GM23338 (cell line): ENCODE results near the gene PHYKPL. TPM values are rescaled to one million over a fixed set of nuclear protein-coding genes. Genes with fewer than 3 reads are reported as not detected.
A peak's percentile ranks its signal among the peaks of the same experiment; 100 is the strongest.
"Not testable (repeated sequence)": the region's sequence is repeated elsewhere in the genome, so short reads cannot be mapped to it uniquely, and the experiment has no call there.

ENCODE experiments used
- ATAC-seq: fragments of 200-7000 bp; cut with Tn5 transposase; 3 replicates; pipeline ENCODE4 v1.9.1; 2020
- DNase-seq: peaks from one replicate; pipeline ENCODE4 v3.0.0-alpha.2; 2015; ENCODE audit warnings: low spot score
- H2AFZ ChIP-seq: fragments of 200-600 bp; sonication (generic); 2 replicates; pipeline ENCODE4 v1.8.0; 2016; ENCODE audit warnings: antibody characterized with exemption, mild to moderate bottlenecking, moderate library complexity
- H3F3A ChIP-seq: fragments of 200-600 bp; sonication (generic); replicated peaks from 2 replicates; pipeline ENCODE4 v1.8.0; 2017; ENCODE audit warnings: antibody characterized with exemption, mixed run types, low read depth
- H3K27ac ChIP-seq: fragments of 200-600 bp; sonication (generic); 2 replicates; pipeline ENCODE4 v1.6.1; 2016; ENCODE audit warnings: low read depth
- H3K27me3 ChIP-seq: fragments of 200-600 bp; sonication (generic); 2 replicates; pipeline ENCODE4 v1.8.0; 2016; ENCODE audit warnings: mild to moderate bottlenecking, mixed run types, moderate library complexity; ENCODE audit not compliant: insufficient read depth
- H3K36me3 ChIP-seq: fragments of 200-600 bp; sonication (generic); 2 replicates; pipeline ENCODE4 v1.8.0; 2016; ENCODE audit warnings: mild to moderate bottlenecking; ENCODE audit not compliant: insufficient read depth
- H3K4me1 ChIP-seq: fragments of 200-600 bp; sonication (generic); 2 replicates; pipeline ENCODE4 v1.8.0; 2016; ENCODE audit warnings: mild to moderate bottlenecking, moderate library complexity; ENCODE audit not compliant: insufficient read depth
- H3K4me2 ChIP-seq: fragments of 200-600 bp; sonication (generic); 2 replicates; pipeline ENCODE4 v1.7.1; 2017; ENCODE audit warnings: mixed run types
- H3K4me3 ChIP-seq: fragments of 200-600 bp; sonication (generic); 2 replicates; pipeline ENCODE4 v1.6.1; 2016; ENCODE audit warnings: mixed run types
- H3K79me2 ChIP-seq: fragments of 200-600 bp; sonication (generic); replicated peaks from 2 replicates; pipeline ENCODE4 v1.8.0; 2017; ENCODE audit warnings: mild to moderate bottlenecking; ENCODE audit not compliant: insufficient read depth
- H3K9me2 ChIP-seq: fragments of 200-600 bp; sonication (generic); 2 replicates; pipeline ENCODE4 v1.8.0; 2017; ENCODE audit not compliant: insufficient read depth
- H4K20me1 ChIP-seq: fragments of 200-600 bp; sonication (generic); replicated peaks from 2 replicates; pipeline ENCODE4 v1.8.0; 2017; ENCODE audit warnings: mild to moderate bottlenecking; ENCODE audit not compliant: insufficient read depth
- H3K27ac Mint-ChIP-seq: 2 replicates; pipeline ENCODE4 v1.8.0; 2020; ENCODE audit warnings: inconsistent platforms, mild to moderate bottlenecking, moderate library complexity, mixed read lengths
- H3K27me3 Mint-ChIP-seq: 3 replicates; pipeline ENCODE4 v1.8.0; 2022; ENCODE audit warnings: low read depth, mild to moderate bottlenecking, moderate library complexity, mixed read lengths, inconsistent platforms; ENCODE audit not compliant: insufficient read depth, poor library complexity
- H3K36me3 Mint-ChIP-seq: 3 replicates; pipeline ENCODE4 v1.8.0; 2021; ENCODE audit warnings: low read depth, mild to moderate bottlenecking, inconsistent platforms, moderate library complexity, mixed read lengths
- H3K4me1 Mint-ChIP-seq: 3 replicates; pipeline ENCODE4 v1.8.0; 2020; ENCODE audit warnings: mild to moderate bottlenecking, inconsistent platforms, mixed read lengths
- H3K4me3 Mint-ChIP-seq: 3 replicates; pipeline ENCODE4 v1.8.0; 2021; ENCODE audit warnings: moderate library complexity, mild to moderate bottlenecking, inconsistent platforms, mixed read lengths
- H3K9me3 Mint-ChIP-seq: 3 replicates; pipeline ENCODE4 v1.8.0; 2020; ENCODE audit warnings: moderate library complexity, mild to moderate bottlenecking, inconsistent platforms, mixed read lengths
- STAT1 ChIP-seq: IDR thresholded peaks from one replicate; pipeline ENCODE4 v1.6.1; 2016; ENCODE audit warnings: antibody characterized with exemption; ENCODE audit not compliant: unreplicated experiment
- ZNF462 ChIP-seq: fragments of 250-450 bp; sonication (Bioruptor Pico); IDR thresholded peaks from 2 replicates; pipeline ENCODE4 v1.5.0; 2020; ENCODE audit warnings: mild to moderate bottlenecking, moderate library complexity
- polyA plus RNA-seq: library from polyadenylated mRNA; unstranded; fragments of >200 nt; fragmentation: Nextera tagmentation; extraction: Ambion mirVana; gene quantifications from 2 replicates; pipeline ENCODE4 v1.2.1, GENCODE V29; 2016
- total RNA-seq: library from RNA; depleted of rRNA; stranded (reverse); fragments of >200 nt; shearing (Covaris generic); gene quantifications from 2 replicates; pipeline ENCODE4 v1.2.3, GENCODE V29; 2014
- TF ChIP-seq, protein P1 (sequence below), 2 experiments: fragments of 200-600 bp in 1 of 2; sonication (generic) in 1 of 2; conservative IDR thresholded peaks; 2 replicates each; pipeline versions ENCODE4 v1.5.1 to v1.6.1; 2016 to 2017; ENCODE audit warnings: antibody characterized with exemption in 2 of 2, low read depth in 2 of 2, mild to moderate bottlenecking in 2 of 2, moderate library complexity in 1 of 2

PHYKPL gene
- total and polyA plus RNA-seq, 2 experiments from 2014 or later = 15.9 to 20.8 TPM

- TF ChIP-seq ZNF462 (CRISPR knock-in tag) = no peak
These were observed 33.9 kb downstream of the PHYKPL start (continued) for GRCh38 chr5:178198706-178199105.

GRCh38 chr5:178198151-178198550, 34.5 kb downstream of the PHYKPL start:
- not testable (repeated sequence) for H3K4me3 ChIP-seq, H4K20me1 ChIP-seq, H3K27ac ChIP-seq, ATAC-seq, H2AFZ ChIP-seq, H3K79me2 ChIP-seq, H3K4me3 Mint-ChIP-seq, DNase-seq, H3K36me3 ChIP-seq, H3K9me2 ChIP-seq, H3K4me1 ChIP-seq, H3K27ac Mint-ChIP-seq, H3K27me3 ChIP-seq, H3K9me3 Mint-ChIP-seq, H3K36me3 Mint-ChIP-seq, H3F3A ChIP-seq, H3K4me2 ChIP-seq
- H3K4me1 Mint-ChIP-seq = peaks cover 29% of the 10 kb centered on the region
- H3K27me3 Mint-ChIP-seq = peaks cover 16% of the 10 kb centered on the region

DNA sequence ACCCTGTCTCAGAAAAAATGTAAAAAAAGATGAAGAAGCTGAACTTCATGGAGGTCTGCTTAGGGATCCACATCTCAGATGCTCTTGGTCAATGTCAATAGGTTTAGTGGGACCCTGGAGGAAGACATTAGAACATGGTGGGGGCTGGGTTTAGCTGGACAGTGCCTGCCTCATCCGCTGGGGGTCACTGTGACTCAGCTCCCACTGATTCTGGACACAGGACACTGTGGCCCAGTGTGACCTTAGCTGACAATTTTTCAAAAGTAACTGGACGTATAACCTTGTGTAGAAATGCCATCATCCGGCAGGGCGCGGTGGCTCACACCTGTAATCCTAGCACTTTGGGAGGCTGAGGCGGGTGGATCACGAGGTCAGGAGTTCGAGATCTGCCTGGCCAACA, 35.6 kb downstream of the PHYKPL start:
- H3K4me2 ChIP-seq = no peak overlapping the region
- peaks cover 17% of the 10 kb centered on the region for H3K36me3 Mint-ChIP-seq
- H3K4me1 ChIP-seq = no peaks in the 10 kb centered on the region
- no peak overlapping the region for H3K4me3 Mint-ChIP-seq
- peaks cover 18% of the 10 kb centered on the region for H3K9me3 Mint-ChIP-seq
- H2AFZ ChIP-seq = no peak overlapping the region
- 0 out of 2 replicates have a peak, but pooled peaks cover 2% of the 10 kb centered on the region for H3K36me3 ChIP-seq
- H3K27me3 Mint-ChIP-seq = peaks cover 19% of the 10 kb centered on the region
- H3K4me1 Mint-ChIP-seq = peaks cover 29% of the 10 kb centered on the region
- peak; percentile 65 for DNase-seq
- H3K79me2 ChIP-seq = no peaks in the 10 kb centered on the region
- no peaks in the 10 kb centered on the region for H3K9me2 ChIP-seq
- no peak for TF ChIP-seq STAT1
- TF ChIP-seq, protein P1, sequence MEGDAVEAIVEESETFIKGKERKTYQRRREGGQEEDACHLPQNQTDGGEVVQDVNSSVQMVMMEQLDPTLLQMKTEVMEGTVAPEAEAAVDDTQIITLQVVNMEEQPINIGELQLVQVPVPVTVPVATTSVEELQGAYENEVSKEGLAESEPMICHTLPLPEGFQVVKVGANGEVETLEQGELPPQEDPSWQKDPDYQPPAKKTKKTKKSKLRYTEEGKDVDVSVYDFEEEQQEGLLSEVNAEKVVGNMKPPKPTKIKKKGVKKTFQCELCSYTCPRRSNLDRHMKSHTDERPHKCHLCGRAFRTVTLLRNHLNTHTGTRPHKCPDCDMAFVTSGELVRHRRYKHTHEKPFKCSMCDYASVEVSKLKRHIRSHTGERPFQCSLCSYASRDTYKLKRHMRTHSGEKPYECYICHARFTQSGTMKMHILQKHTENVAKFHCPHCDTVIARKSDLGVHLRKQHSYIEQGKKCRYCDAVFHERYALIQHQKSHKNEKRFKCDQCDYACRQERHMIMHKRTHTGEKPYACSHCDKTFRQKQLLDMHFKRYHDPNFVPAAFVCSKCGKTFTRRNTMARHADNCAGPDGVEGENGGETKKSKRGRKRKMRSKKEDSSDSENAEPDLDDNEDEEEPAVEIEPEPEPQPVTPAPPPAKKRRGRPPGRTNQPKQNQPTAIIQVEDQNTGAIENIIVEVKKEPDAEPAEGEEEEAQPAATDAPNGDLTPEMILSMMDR (conservative IDR thresholded peaks at IDR 0.05; ENCODE audit: low read depth in 2 of 2) = peak; percentile 72 to 79
- no peaks in the 10 kb centered on the region for H3K27me3 ChIP-seq
- H3K4me3 ChIP-seq = no peak overlapping the region
- no peak overlapping the region for H3K27ac Mint-ChIP-seq
- ATAC-seq = peak; percentile 65
- no peaks in the 10 kb centered on the region; the same call in 1 of the 2 replicates for H4K20me1 ChIP-seq
- no peak overlapping the region for H3K27ac ChIP-seq
- 0 out of 2 replicates have a peak, but pooled peaks cover 3% of the 10 kb centered on the region for H3F3A ChIP-seq
